G401.6 (cell line): ENCODE data around the gene NFATC2.

Experiments
- FAIRE-seq: peaks from 2 replicates; lab custom pipeline; 2012; peaks lifted over from hg19 to GRCh38; lab: Jason Lieb, UNC

NFATC2 gene

GRCh38 chr20:51429144-51429482 is 113.4 kb downstream of the NFATC2 start:
- FAIRE-seq: no peak

- no peak for FAIRE-seq
Measured at GRCh38 chr20:51428401-51429143, 113.9 kb downstream of the NFATC2 start.

GRCh38 chr20:51427651-51428291 is 114.7 kb downstream of the NFATC2 start:
- no peak for FAIRE-seq

GRCh38 chr20:51426718-51427650 is 115.5 kb downstream of the NFATC2 start:
- FAIRE-seq: no peak

GRCh38 chr20:51425347-51426106 is 117.0 kb downstream of the NFATC2 start:
- FAIRE-seq: no peak

GRCh38 chr20:51424270-51425117 is 118.0 kb downstream of the NFATC2 start:
- FAIRE-seq: no peak

GRCh38 chr20:51423810-51424209 is 118.7 kb downstream of the NFATC2 start:
- FAIRE-seq: no peak

GRCh38 chr20:51423290-51423667 is 119.2 kb downstream of the NFATC2 start:
- no peak for FAIRE-seq

GRCh38 chr20:51422514-51423289 is 119.8 kb downstream of the NFATC2 start:
- FAIRE-seq: no peak

GRCh38 chr20:51420805-51421204 is 121.7 kb downstream of the NFATC2 start:
- no peak for FAIRE-seq

- no peak for FAIRE-seq
Measured at GRCh38 chr20:51420111-51420510, 122.4 kb downstream of the NFATC2 start.

- no peak for FAIRE-seq
Measured at GRCh38 chr20:51419646-51420045, 122.9 kb downstream of the NFATC2 start.

GRCh38 chr20:51419231-51419630 is 123.3 kb downstream of the NFATC2 start:
- FAIRE-seq: no peak

- FAIRE-seq: no peak
Measured at GRCh38 chr20:51418137-51418529, 124.4 kb downstream of the NFATC2 start.

GRCh38 chr20:51417250-51418136 is 125.0 kb downstream of the NFATC2 start:
- FAIRE-seq: no peak

- FAIRE-seq: no peak
Measured at GRCh38 chr20:51416532-51417249, 125.8 kb downstream of the NFATC2 start.

GRCh38 chr20:51413857-51414256 is 128.7 kb downstream of the NFATC2 start:
- no peak for FAIRE-seq

GRCh38 chr20:51412951-51413481 is 129.5 kb downstream of the NFATC2 start:
- no peak for FAIRE-seq
